K562 (cell line): ENCODE data around the gene ADAM30.

Experiments
- BMI1 ChIP-seq: fragments of 150-350 bp; IDR thresholded peaks from 2 replicates; pipeline ENCODE4 v1.6.1; 2014; ENCODE audit warnings: low read length
- CTCF ChIP-seq, 3 experiments: IDR thresholded peaks in 2 of 3; conservative IDR thresholded peaks in 1 of 3; 2 replicates each; pipeline ENCODE4 v1.5.1; 2011 to 2012; ENCODE audit warnings: low read length in 3 of 3, mild to moderate bottlenecking in 3 of 3, control low read depth in 2 of 3, improper control_type of control experiment in 1 of 3, inconsistent platforms in 1 of 3, low read depth in 1 of 3, mixed read lengths in 1 of 3, moderate library complexity in 1 of 3; ENCODE audit not compliant: insufficient read depth in 2 of 3
- MAX ChIP-seq: sonication (generic); formaldehyde crosslinking; IDR thresholded peaks from 2 replicates; pipeline ENCODE4 v1.9.0; 2022; ENCODE audit warnings: mild to moderate bottlenecking, missing genetic modification reagents
- NR2C2 ChIP-seq, 2 experiments: fragments of 200-800 bp in 1 of 2; sonication (Bioruptor generic) in 1 of 2; sonication (generic) in 1 of 2; formaldehyde crosslinking in 1 of 2; IDR thresholded peaks; 2 replicates each; pipeline versions ENCODE4 v1.6.1 to v1.8.0; 2016 to 2022; ENCODE audit warnings: mild to moderate bottlenecking in 1 of 2, missing compliant biosample characterization in 1 of 2, missing genetic modification characterization in 1 of 2, missing genetic modification reagents in 1 of 2
- PKNOX1 ChIP-seq: fragments of 450-650 bp; IDR thresholded peaks from 2 replicates; pipeline ENCODE4 v1.6.1; 2016
- RFX5 ChIP-seq: IDR thresholded peaks from 2 replicates; pipeline ENCODE4 v1.6.1; 2011; ENCODE audit warnings: low read depth, mild to moderate bottlenecking, improper control_type of control experiment, low read length
- TAF1 ChIP-seq: IDR thresholded peaks from 2 replicates; pipeline ENCODE4 v1.6.1; 2011; ENCODE audit warnings: mild to moderate bottlenecking, low read length, moderate library complexity; ENCODE audit not compliant: insufficient read depth, control insufficient read depth, severe bottlenecking; ENCODE audit errors: extremely low read depth
- ZNF232 ChIP-seq: sonication (generic); formaldehyde crosslinking; IDR thresholded peaks from 2 replicates; pipeline ENCODE4 v1.8.0; 2022; ENCODE audit warnings: mild to moderate bottlenecking, missing genetic modification reagents
- ZNF707 ChIP-seq: fragments of 250-450 bp; sonication (Bioruptor Pico); conservative IDR thresholded peaks from 2 replicates; pipeline ENCODE4 v1.8.0; 2022; ENCODE audit warnings: inconsistent platforms, mild to moderate bottlenecking, moderate library complexity

- no peak for TF ChIP-seq NR2C2 (CRISPR knock-in tag; IDR thresholded peaks at IDR 0.05)
- TF ChIP-seq NR2C2 (tag; IDR thresholded peaks at IDR 0.05) = no peak
- TF ChIP-seq RFX5 = no peak
- TF ChIP-seq CTCF (IDR thresholded peaks at IDR 0.05 in 2 of 3, conservative IDR thresholded peaks at IDR 0.05 in 1 of 3; ENCODE audit: insufficient read depth in 2 of 3, low read depth in 1 of 3, low read length in 3 of 3) = no peak
- no peak for TF ChIP-seq BMI1
- no peak for TF ChIP-seq ZNF232
- no peak for TF ChIP-seq MAX (CRISPR knock-in tag)
- no peak for TF ChIP-seq PKNOX1
- no peak for TF ChIP-seq ZNF707 (CRISPR knock-in tag)
- TF ChIP-seq TAF1 = no peak
Measured at GRCh38 chr1:119887427-119887826, 8.9 kb downstream of the ADAM30 start.
